DMS53 treated with DMSO at 0.1 percent for 48 hours (cell line): ENCODE results near the gene ADAMTS17.

Source experiments
- DNase-seq: peaks from one replicate; lab custom pipeline; 2025; ENCODE audit not compliant: unreplicated experiment; lab: John Stamatoyannopoulos, UW

Gene ADAMTS17

DNA sequence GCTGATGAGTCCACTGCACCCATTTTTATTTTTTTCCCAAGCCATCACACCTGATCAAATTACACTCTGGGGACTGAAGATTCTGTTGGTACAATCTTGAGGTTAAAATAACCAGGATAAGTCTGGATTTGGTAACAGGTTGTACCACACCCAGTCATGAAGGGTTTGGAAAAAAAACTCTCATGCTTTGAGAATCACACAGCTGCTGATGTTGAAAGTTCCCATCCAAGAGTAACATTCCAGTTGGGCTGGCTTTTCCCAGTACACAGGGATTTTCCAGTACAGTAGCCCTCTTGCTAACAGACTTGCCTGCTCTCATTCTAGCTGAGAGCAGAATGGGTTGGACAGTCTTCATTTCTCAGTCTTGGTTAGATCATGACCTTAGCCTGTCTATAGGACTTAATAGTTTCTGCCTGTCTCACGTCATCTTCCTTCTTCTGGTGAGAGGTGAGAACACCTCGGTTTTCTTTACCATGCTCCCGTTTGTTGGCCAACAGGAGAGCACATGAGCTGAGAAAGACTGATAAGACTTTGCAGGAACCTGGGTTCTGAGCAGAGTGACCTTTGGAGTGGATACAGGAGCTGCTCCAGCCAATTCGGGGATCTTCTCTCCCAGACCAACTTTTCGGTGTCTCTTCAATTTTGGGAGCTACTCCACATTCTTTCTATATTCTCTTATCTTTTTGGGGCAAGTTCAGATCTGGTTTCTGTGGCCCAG is 308.5 kb downstream of the ADAMTS17 start:
- no peak for DNase-seq

DNA sequence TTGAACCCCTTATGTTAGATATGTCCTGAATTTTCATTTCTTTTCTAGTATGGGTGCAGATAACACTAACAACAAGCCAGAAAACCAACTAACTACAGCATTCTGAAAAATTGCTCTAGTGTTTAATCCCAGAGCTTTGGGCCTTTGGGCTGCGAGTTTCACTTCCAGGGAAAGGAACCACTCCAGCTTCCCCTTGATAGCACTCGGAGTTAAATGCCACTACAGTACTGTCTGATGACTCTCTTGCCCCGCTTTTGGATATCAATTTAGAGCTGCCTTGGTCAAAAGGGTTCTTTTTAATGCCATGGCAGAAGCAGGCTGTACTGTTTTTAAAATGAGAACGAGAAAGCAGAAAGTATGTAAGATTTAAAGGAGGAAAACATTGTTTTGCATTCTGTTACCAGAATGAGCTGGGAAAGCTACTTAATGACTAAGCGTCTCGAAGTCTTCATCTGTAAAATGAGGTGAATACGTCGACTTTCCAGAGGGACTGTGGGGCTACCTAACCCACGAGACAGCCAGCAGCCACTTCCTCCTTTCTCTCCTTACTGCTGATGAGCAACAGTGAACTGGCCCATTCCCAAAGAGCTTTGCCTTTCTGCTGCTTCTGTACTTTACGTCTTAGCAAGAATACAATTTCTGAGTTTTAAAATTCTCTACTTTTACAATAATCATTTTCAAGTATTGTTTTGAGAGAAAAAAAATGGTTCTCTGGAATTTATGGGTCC is 309.3 kb downstream of the ADAMTS17 start:
- DNase-seq: no peak

DNA sequence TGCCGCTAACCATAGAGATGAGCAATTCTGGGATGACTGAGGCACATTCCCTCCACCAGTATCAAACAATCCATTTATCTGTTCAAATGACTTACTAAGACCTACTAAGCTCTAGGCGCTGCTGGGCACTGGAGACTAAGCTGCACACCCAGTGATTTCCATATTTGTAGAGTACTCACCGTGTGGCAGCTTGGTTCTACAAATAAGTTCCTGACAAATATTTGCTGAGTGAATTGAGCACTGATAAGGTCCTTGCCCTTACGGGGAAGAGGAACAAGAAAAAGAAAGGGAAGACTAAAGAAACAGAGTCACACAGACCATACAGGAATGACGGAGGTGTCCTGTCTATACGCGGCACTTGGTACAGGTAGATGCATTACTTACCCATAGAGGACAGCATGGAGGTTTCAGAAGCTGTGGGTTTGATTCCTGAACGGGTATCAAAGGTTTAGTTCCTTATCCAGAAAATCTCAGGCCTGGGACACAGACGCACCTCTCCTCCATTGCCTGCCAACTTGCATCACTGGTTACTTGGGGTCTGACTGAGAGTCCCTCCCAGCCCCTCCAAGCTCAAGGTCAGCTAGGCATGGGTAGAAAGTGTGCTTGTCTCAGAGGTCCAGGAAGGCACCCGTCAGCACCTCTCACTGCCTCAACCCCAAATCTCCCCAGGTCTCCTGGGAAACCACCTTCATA is 310.0 kb downstream of the ADAMTS17 start:
- no peak for DNase-seq

DNA sequence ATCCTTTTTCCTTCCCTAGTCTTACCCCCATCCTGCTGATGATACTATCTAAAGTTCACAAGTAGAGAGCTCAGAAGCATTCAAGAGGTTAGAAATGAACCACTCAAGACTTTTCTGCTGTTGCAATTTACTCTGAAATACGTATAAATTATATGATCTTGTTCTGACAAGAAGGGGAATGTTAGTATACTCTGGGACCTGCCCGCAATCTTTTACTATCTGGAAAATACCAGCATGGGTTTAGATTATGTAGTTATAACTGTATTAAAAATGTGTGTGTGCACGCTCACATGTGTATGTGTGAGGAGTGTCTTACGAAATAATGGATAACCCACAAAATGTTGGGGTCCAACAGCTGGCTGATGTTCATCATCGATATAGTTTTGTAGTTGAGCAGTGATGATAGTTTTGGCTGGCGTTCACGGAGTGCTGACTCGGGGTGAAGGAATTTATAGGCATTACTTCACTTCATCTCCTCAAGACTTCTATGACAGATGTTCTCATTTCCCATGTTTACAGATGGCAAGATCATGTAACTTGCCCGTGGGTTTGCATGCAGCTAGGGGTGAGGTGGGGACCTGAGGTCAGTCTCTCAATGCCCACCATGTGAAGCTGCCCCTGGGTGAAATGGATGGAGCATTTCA is 311.1 kb downstream of the ADAMTS17 start:
- no peak for DNase-seq

DNA sequence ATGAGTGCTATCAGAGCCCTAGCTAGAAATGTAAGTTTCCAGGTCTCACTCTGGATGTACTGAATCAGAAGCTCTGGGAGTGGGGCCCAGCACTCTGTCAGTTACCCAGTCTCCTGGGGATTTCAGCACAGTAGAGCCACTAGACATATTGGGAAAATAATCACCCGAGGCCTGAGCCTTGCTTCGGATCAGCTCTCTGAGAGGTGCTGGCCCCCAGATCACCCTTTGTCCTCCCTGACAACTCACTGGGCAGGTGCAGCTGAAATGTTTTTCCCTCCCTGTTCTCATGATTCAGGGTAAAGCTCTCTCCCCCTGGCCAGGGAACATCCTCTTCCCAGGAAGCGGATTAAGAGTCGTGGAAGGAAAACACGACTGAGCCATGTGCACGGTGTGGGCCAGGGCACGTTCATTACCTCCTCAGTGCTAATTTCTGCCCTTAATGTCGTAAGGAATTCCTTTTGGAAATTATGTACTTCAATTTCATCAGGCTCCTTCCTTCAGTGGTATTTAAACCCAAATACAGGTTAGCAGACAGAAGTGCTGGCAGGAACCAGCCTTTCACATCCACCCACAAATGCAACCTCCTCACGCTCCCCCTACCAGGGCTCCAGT is 311.8 kb downstream of the ADAMTS17 start:
- no peak for DNase-seq

DNA sequence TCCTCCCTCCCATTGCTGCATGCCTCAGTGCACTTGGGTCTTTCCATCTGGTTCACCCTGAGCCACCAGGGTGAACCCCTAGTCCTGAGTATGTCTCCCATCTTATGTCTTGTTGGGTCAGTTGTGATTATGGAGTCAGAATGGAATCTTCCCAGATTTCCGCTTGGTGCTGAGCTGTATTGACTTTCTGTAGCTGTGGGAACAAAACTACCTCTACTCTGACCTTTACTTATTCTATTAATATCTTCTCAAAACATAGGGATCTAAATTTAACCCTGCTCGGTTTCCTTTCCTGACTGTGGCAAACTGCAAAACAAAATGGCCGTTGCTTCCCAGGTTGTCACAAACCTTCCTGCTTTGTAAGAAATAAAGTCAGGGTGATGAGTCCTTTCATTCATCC is 312.7 kb downstream of the ADAMTS17 start:
- DNase-seq: no peak

DNA sequence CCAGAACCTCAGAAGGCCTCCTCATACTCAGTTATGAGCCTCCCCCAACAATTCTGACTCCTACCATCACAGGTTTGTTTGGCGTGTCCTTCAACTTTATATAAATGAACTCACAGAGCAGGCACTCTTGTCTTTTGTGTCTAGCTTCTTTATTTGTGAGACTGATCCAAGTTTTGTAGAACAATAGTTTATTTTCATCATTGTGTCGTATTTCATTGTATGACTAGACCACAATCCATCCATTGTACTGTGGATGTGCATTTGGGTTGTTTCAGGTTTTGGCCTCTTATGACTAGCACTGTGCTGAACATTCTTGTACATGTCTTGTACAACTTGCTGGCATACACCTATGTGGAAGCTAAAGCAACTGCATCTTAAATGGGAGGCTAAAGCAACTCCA is 315.7 kb downstream of the ADAMTS17 start:
- no peak for DNase-seq

DNA sequence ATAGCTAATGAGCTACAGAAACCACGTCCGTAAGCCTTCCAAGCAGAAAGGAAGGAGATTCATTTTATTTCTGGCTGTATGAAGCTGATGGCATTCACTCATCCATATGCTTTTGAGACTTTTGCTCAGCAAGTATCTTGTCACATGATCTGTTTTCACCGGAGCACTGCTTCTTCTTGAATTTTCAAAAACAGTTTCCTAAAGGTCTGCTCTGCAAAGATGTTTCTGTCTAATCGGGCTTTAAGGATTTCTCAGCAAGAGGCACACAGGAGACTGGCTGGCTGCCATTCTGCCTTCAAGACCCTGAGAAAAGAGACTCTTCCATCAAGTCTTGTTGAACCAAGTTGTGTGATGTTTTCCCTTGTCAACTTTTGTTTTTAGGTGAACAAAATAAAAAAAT is 319.0 kb downstream of the ADAMTS17 start:
- DNase-seq: no peak

DNA sequence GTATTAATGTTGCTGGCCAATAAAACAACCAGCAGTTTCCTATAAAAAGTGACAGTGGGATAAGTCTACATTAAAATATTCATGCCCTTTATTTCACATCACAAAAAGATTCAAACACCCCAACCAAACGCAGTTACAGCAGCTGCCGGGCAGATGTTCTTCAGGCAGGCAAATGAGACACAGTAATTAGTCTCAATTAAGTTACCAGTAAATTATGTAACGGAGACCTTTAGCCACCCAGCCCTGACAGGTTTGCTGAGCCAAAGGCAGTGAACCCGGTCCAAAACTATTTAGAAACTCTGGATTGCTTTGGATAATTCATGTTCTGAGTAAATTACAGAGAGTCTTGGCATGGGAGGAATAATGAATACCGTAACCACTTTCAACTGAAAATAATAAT is 319.4 kb downstream of the ADAMTS17 start:
- no peak for DNase-seq

DNA sequence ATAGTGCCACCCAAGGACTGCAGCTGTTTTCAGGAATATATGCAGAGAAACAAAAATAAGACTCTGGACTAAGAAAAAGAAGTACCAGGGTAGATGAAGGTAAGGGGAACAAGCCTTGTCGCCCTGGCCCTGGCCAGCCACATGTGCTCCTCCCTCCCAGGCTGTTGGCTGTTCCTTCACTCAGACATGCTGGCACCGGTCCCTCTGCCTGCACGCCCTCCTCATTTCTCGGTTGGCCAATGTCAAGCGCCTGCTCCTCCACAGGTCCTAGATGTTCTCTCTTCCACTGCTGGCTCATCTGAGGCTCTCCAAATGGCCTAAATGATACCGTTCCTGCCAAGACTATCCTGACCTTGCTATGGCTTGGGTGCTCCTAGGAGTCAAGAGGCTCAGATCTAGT is 320.1 kb downstream of the ADAMTS17 start:
- no peak for DNase-seq

DNA sequence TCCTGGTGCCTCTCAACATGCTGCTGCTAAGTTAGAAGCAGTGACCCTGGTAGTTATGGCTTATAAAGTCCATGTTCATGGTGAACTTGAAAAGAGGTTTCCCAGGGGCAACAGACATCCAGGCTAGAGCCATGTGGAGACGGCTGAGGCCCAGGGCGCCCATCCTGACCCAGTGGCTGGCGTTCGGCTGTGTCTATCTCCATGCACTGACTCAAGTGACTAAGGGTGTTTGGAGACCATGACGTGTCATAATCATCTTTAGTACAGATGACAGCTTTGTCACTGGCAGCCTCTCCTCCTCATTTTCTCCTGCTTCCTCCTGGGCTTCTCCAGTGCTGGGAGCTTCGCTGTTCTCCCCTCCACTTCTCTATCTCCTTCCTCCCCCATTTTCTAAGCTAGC is 321.2 kb downstream of the ADAMTS17 start:
- no peak for DNase-seq

DNA sequence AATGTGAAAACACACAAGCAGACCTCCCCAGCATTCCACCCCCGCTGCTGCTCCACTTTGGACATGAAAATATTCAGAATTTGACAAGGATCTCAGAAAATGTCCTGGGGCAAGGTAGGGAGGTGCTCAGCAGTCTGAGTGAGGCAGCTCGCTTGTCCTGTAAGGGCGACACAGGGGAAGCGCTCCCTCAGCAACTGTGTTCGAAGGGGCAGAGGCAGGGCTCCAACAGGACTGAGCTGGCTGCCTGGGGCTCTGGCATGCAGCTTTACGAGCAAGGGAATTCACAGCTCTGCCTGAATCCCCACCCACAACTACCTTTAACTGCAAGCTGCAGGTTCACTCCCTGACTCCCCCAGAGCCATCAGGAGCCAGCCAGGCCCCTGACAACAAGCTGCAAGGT is 321.6 kb downstream of the ADAMTS17 start:
- no peak for DNase-seq

DNA sequence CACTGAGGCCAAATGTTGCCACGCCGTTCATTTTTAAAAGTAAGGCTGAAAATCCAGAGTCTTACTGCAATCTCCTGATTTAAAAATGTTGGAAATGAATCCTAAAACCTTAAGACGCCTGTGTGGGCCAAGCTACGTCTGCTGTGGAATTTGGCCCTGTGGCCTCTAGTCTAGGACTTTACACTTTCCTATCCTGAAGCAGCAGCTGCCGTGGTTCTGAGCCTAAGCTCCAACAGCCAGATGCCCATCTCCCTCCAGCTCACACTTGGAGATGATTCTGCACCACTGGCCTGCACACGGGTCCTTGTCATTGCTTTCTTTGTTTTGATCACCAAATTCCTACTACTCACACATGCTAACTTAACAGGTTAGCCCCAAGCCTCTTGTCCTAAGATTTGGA is 322.2 kb downstream of the ADAMTS17 start:
- DNase-seq: no peak

DNA sequence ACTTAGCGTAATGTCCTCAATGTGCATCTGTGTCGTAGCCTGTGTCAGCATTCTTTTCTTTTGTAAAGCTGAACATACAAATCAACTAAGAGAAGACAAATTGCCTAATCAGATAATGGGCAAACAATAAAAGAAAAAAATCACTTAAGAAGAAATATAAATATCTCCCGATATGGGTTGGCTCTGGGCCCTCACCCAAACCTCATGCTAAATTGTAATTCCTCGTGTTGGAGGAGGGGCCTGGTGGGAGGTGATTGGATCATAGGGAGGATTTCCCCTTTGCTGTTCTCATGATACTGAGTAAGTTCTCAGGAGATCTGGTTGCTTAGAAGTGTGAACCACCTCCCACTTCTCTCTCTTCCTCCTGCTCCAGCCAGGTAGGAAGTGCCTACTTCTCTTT is 323.6 kb downstream of the ADAMTS17 start:
- DNase-seq: no peak

DNA sequence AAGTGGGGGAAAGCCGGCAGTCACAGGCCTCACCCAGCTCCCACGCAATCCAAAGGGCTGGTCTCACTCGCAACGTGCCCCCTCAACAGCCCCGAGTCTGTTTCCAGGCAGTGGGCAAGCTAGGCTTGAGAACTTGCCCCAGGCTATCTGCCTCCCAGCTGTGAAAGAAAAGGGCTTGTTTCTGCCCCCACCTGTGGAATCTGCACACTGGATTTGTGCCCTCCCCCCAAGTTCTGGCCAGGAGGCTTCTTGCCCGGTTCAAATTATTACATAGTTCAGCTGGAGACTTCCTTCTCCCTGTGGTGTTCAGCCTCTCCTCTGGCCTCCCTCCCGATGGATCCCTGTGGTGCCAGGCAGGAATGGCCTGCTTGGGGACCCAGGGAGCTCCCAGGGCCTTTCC is 324.6 kb downstream of the ADAMTS17 start:
- no peak for DNase-seq

DNA sequence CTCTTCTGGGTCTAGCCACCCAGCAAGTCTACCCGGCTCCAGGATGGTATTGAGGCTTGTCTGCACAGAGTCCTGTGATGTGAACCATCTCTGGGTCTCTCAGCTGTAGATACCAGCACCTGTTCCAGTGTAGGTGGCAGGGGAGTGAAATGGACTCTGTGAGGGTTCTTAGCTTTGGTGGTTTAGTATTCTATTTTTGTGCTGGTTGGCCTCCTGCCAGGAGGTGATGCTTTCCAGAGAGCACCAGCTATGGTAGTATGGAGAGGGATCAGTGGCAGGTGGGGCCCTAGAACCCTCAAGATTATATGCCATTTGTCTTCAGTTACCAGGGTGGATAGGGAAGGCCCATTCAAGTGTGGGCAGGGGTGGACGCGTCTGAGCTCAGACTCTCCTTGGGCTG is 325.1 kb downstream of the ADAMTS17 start:
- no peak for DNase-seq

DNA sequence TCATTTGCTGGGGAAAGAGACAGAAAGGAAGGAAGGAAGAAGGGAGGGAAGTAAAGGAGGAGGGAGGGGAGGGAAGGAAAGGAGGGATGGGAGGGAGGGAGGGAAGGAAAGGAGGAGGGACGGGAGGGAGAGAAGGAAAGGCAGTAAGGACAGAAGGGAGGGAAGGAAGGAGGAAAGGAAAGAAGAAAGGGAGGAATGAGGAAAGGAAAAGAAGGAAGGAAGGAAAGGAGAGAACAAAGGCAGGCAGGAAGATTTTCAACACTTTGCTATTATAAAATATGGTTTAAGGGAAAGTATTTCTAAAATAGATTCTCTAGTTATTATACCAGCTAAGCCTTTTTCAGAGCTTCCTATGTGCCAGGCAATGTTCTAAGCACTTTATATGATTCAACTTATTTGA is 330.5 kb downstream of the ADAMTS17 start:
- DNase-seq: no peak

DNA sequence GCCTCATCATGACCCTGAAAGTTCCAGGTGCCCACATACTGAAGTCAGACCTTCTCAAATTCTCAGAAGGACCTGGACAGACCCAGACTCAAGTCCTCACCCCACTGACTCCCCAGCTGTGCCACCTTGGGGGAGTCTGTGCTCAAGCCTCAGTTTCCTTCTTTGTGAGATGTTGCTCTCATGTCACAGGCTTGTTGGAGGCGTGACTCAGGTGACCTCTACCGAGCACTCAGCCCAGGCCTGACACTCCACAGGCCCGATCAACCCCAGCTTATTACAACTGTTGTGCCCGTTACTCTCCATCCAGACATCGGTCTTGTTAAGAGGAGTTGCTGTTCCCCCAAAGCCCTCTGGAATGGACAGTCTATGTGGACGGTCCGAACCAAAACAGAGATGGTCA is 332.4 kb downstream of the ADAMTS17 start:
- DNase-seq: no peak

DNA sequence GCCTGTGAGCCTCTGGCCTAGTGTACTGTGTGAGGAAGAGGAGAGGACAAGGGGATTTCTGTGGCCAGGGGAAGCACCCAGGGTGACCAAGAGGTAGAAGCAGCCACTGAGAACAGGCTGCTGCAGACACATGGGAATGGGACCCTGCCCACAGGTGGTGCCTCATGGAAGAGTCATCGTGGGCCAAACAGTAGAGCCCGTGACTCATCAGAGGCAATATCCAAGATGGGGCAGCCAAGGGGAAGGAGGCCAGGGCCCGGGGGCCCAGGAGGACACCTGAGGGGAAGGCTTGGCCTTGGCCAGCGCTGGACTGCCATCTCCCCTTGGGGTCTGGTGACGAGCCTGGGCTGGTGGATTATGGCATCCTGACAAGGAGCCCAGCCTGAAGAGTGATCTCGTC is 333.5 kb downstream of the ADAMTS17 start:
- DNase-seq: no peak

DNA sequence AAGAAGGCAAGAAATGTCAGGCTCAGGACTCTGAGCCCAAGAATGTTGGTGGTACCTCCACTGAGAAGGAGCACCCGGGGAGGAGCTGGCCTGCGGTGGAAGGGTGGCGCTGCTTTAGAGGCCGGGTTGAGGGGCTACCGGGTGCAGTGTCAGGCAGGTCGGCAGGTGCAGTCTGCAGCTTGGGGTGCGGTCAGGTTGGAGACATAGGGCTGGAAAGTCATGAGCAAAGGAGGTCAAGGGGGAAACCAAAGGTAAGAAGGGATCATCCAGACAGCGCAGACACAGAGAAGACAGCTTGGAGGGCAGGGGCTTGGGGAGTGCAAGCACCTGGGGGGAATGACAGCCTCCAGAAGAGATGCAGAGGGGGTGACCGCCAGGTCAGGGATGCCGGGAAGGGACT is 334.2 kb downstream of the ADAMTS17 start:
- DNase-seq: no peak

DNA sequence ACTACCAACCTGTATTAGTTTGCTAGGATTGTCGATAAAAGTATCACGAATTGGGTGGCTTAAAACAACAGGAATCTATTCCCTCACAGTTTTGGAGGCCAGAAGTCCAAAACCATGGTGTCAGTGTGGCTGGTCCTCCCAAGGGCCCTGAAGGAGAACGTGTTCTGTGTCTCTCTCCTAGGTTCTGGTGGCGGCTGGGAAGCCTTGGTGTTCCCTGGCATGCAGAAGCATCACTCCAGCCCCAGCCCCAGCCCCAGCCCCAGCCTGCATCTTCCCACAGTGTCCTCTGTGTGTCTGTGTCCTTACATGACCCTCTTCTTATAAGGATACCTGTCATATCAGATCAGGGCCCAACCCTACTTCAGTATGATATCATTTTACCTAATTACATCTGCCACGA is 336.1 kb downstream of the ADAMTS17 start:
- no peak for DNase-seq
